ENCODE data around the gene WDR27. TPM values are rescaled to one million over a fixed set of nuclear protein-coding genes. Genes with fewer than 3 reads are reported as not detected.
"Not testable (repeated sequence)": the region's sequence is repeated elsewhere in the genome, so short reads cannot be mapped to it uniquely, and the experiment has no call there.

The WDR27 gene
- total RNA-seq, 1 experiment from 2014 or later, result 77.9 TPM

DNA sequence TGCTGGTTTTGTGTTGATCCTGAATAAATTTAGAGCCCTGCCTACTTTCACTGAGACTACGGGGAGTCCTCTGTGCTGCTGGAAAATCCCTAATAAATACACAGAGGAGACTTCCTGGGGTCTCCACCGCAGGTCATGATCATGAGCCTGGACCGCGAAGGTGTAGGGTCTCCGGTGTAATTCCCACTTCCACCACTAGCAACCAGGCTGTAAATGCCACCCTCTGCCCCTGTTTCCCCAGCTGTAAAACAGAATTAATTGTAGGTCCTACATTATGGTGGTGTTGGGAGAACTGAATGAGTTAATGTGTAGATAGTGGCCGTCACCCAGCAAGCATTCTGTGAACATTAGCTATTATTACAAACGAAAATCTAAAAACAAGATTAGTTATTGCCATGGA is 256.6 kb downstream of the WDR27 start:
- Mint-ChIP-seq H3K4me1 (ENCODE audit: low read depth, unreplicated experiment) (peaks cover 8% of the 10 kb centered on the region), H3K9me3 (ENCODE audit: low read depth, unreplicated experiment) (no peaks in the 10 kb centered on the region), H3K27me3 (ENCODE audit: unreplicated experiment) (no peaks in the 10 kb centered on the region), H3K4me3 (ENCODE audit: low read depth, unreplicated experiment) (no peak overlapping the region), H3K36me3 (ENCODE audit: insufficient read depth, unreplicated experiment) (no peaks in the 10 kb centered on the region), H3K27ac (ENCODE audit: unreplicated experiment) (no peak overlapping the region)
- no peak for DNase-seq
- CTCF ChIA-PET, result interaction anchor here (0.6 to 1.0 kb wide), 2 partner anchors 8 to 944 kb away, joined by 3 read pairs; no protein-coding TSS in a partner anchor
- intact Hi-C loops (cut with micrococcal nuclease; ENCODE audit: unreplicated experiment), result no loop called here
- TF ChIP-seq CTCF (IDR thresholded peaks at IDR 0.05; ENCODE audit: unreplicated experiment), result peak; percentile 28
- no TSS peak for BruUV-seq (replicated peaks)

- H3K27me3 Mint-ChIP-seq (ENCODE audit: unreplicated experiment), result no peaks in the 10 kb centered on the region
- no peak overlapping the region for H3K27ac Mint-ChIP-seq (ENCODE audit: unreplicated experiment)
- intact Hi-C loops (cut with micrococcal nuclease; ENCODE audit: unreplicated experiment), result no loop called here
- CTCF ChIA-PET, result interaction anchor here (1.1 kb wide), 1 partner anchor 13 kb away, joined by 3 read pairs; no protein-coding TSS in a partner anchor
- no peak for DNase-seq
- no peaks in the 10 kb centered on the region for H3K9me3 Mint-ChIP-seq (ENCODE audit: low read depth, unreplicated experiment)
- no peaks in the 10 kb centered on the region for H3K36me3 Mint-ChIP-seq (ENCODE audit: insufficient read depth, unreplicated experiment)
- TF ChIP-seq CTCF (IDR thresholded peaks at IDR 0.05; ENCODE audit: unreplicated experiment), result no peak
- no TSS peak for BruUV-seq (replicated peaks)
- H3K4me3 Mint-ChIP-seq (ENCODE audit: low read depth, unreplicated experiment), result no peak overlapping the region
- peaks cover 6% of the 10 kb centered on the region for H3K4me1 Mint-ChIP-seq (ENCODE audit: low read depth, unreplicated experiment)
These were observed 260.5 kb downstream of the WDR27 start for GRCh38 chr6:169441292-169441691.

- H3K36me3 Mint-ChIP-seq (ENCODE audit: insufficient read depth, unreplicated experiment), result no peaks in the 10 kb centered on the region
- no peaks in the 10 kb centered on the region for H3K4me1 Mint-ChIP-seq (ENCODE audit: low read depth, unreplicated experiment)
- BruUV-seq (replicated peaks), result no TSS peak
- CTCF ChIA-PET, result no interaction called here
- no peak overlapping the region for H3K27ac Mint-ChIP-seq (ENCODE audit: unreplicated experiment)
- no peaks in the 10 kb centered on the region for H3K9me3 Mint-ChIP-seq (ENCODE audit: low read depth, unreplicated experiment)
- intact Hi-C loops (cut with micrococcal nuclease; ENCODE audit: unreplicated experiment), result no loop called here
- no peak for TF ChIP-seq CTCF (IDR thresholded peaks at IDR 0.05; ENCODE audit: unreplicated experiment)
- H3K27me3 Mint-ChIP-seq (ENCODE audit: unreplicated experiment), result no peaks in the 10 kb centered on the region
- no peak overlapping the region for H3K4me3 Mint-ChIP-seq (ENCODE audit: low read depth, unreplicated experiment)
- DNase-seq, result no peak
These were observed 262.1 kb downstream of the WDR27 start for GRCh38 chr6:169439710-169440109.

DNA sequence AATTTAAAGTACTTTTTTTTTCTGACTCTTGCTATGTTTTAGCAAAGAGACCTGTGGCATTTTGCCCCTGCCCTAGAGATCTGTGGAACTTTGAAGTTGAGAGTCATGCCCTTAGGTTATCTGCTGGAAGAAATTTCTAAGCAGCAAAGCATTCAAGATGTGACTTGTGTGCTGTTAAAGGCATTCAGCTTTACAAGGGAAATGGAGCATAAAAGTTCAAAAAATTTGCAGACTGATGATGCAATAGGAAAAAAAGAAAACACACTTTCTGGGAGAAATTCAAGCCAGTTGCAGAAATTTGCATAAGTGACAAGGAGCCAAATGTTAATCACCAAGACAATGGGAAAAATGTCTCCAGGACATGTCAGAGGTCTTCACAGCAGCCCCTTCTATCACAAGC is 267.3 kb downstream of the WDR27 start:
- intact Hi-C loops (cut with micrococcal nuclease; ENCODE audit: unreplicated experiment); H3K4me3 Mint-ChIP-seq (ENCODE audit: low read depth, unreplicated experiment); H3K27me3 Mint-ChIP-seq (ENCODE audit: unreplicated experiment); BruUV-seq (replicated peaks); H3K9me3 Mint-ChIP-seq (ENCODE audit: low read depth, unreplicated experiment); DNase-seq; H3K36me3 Mint-ChIP-seq (ENCODE audit: insufficient read depth, unreplicated experiment); H3K4me1 Mint-ChIP-seq (ENCODE audit: low read depth, unreplicated experiment); H3K27ac Mint-ChIP-seq (ENCODE audit: unreplicated experiment); CTCF ChIA-PET: not testable (repeated sequence)

DNA sequence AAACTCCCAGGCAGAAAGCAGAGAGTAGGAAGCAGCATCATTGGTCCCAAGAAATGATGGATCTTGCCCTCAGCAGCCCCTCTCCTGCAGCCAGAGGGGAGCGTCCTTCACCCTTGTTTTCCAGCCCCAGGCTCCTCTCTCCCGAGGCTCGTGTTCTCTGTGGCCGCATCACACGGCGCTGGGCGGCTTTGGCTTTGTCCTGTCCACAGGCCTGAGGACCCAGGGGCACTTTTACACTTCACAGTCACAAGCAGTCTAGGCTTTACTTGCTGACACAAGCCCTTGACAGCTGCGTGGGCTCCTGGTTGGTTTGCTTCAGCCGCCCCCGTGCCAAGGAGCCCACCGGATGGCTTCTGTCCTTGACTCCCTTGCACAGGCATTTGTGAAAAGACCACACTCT is 272.8 kb downstream of the WDR27 start:
- TF ChIP-seq CTCF (IDR thresholded peaks at IDR 0.05; ENCODE audit: unreplicated experiment), result no peak
- CTCF ChIA-PET, result no interaction called here
- no peaks in the 10 kb centered on the region for H3K4me1 Mint-ChIP-seq (ENCODE audit: low read depth, unreplicated experiment)
- intact Hi-C loops (cut with micrococcal nuclease; ENCODE audit: unreplicated experiment), result no loop called here
- H3K36me3 Mint-ChIP-seq (ENCODE audit: insufficient read depth, unreplicated experiment), result no peaks in the 10 kb centered on the region
- no peak for DNase-seq
- no peak overlapping the region for H3K4me3 Mint-ChIP-seq (ENCODE audit: low read depth, unreplicated experiment)
- H3K27me3 Mint-ChIP-seq (ENCODE audit: unreplicated experiment), result no peaks in the 10 kb centered on the region
- H3K27ac Mint-ChIP-seq (ENCODE audit: unreplicated experiment), result no peak overlapping the region
- H3K9me3 Mint-ChIP-seq (ENCODE audit: low read depth, unreplicated experiment), result peaks cover 14% of the 10 kb centered on the region
- BruUV-seq (replicated peaks), result no TSS peak

Measured in Calu3 (cell line).